HG02759 (cell line): ENCODE results near the gene LGR5.

Source experiments
- ATAC-seq: cut with Tn5 transposase; IDR thresholded peaks from one replicate; pipeline ENCODE4 v1.9.1; 2021; ENCODE audit warnings: mild to moderate bottlenecking, moderate library complexity; ENCODE audit not compliant: unreplicated experiment

Gene LGR5

GRCh38 chr12:71438670-71439361 is 782 bp upstream of the LGR5 start:
- no peak for ATAC-seq

DNA sequence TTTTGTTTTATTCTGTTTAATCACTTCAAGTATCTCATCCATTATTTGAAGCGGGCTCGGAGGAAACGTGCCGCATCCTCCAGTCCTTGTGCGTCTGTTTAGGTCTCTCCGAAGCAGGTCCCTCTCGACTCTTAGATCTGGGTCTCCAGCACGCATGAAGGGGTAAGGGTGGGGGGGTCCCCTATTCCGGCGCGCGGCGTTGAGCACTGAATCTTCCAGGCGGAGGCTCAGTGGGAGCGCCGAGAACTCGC is 311 bp upstream of the LGR5 start:
- ATAC-seq: no peak

GRCh38 chr12:71440345-71440762 is 756 bp downstream of the LGR5 start:
- peak; percentile 2 for ATAC-seq

DNA sequence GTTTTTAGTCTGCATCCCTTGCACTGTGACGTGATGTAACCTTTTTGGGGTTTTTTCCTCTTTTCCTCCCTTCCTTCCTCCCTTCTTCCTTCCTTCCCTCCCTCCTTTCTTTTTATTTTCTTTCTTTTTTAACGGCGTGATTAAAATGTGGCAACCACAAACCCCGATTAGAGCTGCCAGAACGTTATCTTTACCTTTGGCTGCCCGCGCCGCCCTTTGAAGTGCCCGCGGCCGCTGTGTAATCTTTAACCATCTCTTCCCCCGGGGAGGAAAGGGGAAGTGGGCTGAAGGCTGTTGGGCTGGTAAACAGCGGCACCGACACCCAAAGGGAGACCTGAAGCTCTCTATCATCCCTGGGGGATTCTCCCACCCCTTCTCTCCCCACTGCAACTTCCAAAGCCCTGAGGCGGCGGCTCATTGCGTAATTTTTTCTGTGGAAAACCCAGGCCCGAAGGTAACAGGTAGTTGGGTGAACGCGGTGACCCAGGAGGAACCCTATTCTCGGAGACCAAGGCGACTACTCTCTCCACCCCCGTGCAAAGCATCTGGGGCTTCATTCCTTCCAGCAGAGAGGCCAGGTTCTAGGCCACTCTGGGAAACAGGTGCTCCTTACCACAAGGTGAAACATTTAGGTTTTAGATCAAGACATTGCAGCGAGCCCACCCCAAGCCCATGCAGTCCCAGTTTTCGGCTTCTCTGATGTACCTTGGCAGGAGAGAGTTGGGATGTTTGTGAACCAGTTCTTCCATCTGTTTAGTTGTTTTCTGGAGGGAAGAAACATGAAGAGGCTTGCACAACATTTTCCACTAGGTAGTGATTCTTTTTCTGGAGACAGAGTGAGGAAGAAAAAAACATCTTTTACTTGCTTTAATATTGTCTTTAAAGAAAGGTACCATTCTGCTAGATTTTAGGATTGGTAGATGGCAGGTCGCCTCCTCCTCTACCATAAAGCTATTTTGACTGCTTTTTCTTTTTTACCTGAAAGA is 1.5 kb downstream of the LGR5 start:
- peak; percentile 77 for ATAC-seq

DNA sequence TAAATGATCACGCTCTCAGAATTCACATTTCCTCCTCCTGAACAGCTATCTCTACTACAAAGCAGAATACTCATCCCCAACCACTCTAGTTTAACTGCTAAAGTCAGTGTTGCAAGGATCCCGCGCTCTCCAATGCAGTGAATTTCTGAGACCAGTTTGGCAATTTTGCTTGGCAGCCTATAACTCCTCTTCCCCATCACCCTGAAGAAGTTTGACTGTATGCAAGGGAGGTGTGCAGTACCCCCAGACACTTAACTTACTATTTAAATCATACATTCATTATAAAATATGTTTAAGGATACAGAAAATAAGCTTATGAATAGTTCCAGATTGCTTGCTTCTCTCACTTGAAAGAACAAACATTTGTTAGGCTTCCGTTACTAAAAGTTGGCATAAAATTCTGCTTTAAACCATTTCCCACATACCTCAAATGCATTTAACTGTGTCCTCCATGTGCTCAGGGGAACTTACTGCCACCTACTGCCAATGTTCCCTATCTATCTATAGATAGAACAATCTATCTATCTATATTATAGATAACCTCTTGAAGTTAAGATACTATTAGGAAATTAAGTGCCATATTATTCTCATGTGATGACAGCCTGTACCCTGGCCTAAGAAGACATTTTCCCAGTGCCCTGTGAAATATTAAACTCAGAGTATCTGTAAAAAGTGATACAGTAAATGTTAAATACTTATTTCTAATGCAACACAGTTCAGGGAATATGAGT is 2.4 kb downstream of the LGR5 start:
- no peak for ATAC-seq

GRCh38 chr12:71442567-71442931 is 3.0 kb downstream of the LGR5 start:
- no peak for ATAC-seq

GRCh38 chr12:71445071-71445470 is 5.5 kb downstream of the LGR5 start:
- ATAC-seq: no peak

DNA sequence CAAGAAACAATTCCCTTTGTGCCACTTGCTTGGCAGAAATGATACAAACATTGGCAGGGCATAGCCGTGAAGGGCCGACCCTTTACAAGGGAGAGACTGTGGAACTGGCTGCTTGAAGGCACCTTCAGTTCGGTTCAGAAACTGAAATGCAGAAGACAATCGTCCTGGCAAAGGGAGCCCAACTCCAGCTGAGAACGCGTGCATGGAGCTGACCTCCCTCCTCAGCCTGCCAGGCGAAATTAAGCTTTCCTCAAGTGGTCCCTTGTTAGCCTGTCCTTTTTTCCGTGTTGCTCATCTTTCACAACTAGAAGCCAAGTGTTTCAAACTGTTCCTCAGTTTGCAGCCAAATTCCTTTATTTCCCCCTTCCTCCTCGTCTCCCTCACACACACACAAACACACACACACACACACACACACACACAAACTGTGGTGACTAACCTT is 8.1 kb downstream of the LGR5 start:
- ATAC-seq: no peak

DNA sequence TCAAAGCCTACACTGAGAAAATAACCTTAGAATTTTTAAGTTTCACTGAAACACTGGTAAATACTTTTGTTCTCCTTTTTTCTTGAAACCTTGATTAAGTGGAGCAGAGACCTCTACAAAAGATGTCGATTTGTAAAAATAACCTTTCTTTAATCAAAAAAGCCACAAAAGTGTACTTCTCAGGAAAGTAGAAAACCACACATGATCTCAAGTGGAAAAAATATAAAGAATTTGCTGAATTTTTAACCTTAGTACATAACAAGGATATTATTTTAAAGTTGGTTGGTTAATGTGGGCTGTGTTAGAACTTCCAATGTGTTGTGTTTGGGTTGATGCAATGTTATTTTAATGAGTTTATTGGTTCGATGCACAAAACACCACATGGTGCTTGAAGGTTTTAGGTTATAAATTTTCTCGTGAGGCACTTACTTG is 8.6 kb downstream of the LGR5 start:
- no peak for ATAC-seq

DNA sequence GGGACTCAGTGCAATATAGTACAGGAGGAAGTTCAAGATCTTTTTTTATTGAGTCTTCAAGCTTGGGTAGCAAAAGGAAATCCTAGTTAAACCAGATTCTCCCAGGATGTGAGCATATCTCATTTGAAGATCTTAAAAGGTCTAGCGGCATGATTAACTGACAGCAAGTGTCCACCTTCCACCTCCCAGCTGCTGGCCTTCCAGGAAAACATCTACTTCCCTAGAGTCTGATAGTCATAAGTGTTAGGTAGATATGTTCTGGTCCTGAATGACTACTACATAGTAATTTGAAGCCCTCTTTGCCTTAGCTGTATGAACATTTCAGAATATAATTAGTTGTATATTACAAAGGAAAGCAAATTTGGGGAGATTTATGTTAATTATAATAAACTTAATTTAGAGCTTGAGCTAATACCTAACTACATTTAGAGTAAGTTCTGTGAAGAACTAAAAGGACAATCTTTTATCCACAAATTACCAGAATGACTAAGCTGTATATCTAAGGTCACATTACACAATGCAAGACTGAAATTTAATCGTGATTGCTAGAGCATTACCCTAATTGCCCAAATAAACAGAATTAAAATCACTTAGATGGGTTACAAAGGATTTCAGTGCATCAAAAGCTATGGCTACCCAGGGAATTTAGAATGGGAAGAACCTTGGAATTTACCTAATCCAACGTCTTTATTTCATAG is 9.9 kb downstream of the LGR5 start:
- ATAC-seq: no peak

- no peak for ATAC-seq
Measured at GRCh38 chr12:71452006-71452405, 12.4 kb downstream of the LGR5 start.

- ATAC-seq: no peak
Measured at GRCh38 chr12:71455028-71455737, 15.6 kb downstream of the LGR5 start.

DNA sequence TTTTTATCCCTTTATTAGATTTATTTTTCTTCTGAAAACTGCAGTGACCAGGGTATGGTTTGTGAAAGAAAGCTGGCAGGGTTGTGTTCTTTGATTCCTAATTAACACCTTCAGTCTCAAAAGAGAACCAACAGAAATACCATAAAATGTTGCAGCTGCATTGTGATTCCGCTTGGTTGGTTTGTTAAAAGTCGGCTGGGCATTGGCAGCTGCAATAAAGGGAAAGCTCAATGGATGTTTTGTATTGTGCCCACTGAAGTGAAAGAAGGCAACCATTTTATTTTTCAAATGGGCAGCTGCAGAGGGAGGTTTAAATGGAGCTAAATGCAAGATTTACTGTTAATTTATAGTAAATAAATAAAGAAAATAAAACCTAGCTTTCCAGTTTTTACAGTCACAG is 16.7 kb downstream of the LGR5 start:
- ATAC-seq: no peak

DNA sequence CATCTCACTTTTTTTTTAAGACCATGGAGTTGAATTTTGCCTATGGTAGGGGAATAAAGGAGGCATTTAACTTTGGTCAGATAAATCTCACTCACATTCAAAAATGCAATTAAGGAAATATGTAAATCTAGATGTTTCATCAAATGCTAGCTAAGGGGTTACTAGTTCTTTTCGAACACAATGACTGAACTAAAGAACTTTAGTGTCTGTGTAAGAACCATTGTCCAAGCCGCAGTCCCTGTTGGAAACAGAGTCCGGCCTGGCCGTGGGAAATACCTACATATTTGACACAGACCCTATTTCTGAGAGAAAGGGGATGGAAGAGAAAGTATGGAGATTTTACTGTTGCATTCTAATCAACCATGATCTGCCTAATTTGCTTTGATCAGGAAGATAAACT is 17.4 kb downstream of the LGR5 start:
- no peak for ATAC-seq

DNA sequence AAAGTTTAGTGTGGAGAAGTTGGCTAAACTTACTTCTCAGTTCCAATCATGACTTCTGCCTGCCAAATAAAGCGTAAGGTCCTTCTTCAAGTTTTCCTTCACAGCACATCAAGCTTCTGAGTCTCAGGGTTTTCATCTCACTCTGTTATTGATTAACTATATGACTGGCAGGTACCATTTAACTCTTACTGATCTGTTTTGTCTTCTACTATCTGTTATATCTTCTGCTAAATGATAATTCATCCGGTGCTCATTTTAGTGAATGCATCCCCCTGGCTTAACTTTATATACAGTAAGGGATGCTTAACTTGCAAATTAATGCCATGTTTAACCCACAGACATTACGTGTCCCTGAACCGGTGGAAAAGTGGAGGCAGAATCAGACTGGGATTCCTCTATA is 20.7 kb downstream of the LGR5 start:
- no peak for ATAC-seq

- ATAC-seq: no peak
Measured at GRCh38 chr12:71460850-71461609, 21.4 kb downstream of the LGR5 start.

DNA sequence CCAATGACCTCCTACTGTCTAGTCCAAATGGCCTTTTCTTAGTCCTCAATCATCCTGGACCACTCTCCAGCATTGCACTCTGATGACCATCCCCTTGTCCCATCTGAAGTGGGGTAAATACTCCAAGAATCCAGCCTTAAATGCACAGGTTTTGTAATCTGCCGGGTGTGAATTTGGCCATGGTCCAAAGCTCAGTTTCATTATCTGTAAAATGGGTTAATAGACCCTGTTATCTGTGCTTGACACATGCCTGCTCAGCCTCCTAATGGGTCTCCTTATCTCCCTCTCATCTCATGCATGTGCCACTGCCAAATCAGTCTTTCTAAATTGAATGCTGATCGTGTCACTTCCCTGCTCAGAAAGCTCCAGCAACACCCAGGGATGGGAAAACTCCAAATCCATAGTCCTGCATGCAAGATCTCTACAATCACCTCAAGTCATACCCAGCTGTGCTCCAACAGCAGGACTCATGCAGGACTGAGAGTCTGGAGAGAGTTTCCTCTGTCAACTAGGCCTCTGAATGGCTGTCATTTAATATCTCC is 22.3 kb downstream of the LGR5 start:
- ATAC-seq: no peak

DNA sequence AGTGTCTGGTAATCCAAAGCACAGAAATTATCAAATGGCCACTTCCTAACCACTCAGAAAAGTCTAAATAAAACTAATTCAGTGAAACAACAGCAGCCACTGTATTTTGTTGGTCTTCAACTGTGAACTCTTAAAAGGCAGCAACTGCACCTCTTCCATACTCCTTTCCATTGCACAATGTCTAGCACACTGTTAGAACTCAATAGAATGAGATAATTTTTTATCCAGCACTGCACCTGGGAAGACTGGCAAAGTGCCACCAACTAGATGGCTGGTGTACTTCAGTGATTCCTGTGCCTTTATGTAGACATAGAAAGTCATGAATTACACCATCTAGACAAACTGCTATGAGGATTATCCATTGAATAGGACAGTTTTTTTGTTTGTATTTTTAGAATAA is 26.2 kb downstream of the LGR5 start:
- no peak for ATAC-seq

GRCh38 chr12:71469258-71469750 is 29.7 kb downstream of the LGR5 start:
- ATAC-seq: no peak
